Right renal pelvis (tissue), 4 donors: ENCODE data around the gene ASIC4. TPM values are rescaled to one million over a fixed set of nuclear protein-coding genes. Genes with fewer than 3 reads are reported as not detected.

Source experiments
- DNase-seq, 4 donors: peaks; one replicate each; pipeline ENCODE4 v3.0.0-alpha.2; 2013; ENCODE audit warnings: low read depth in 4 of 4, low spot score in 3 of 4, missing footprints in 1 of 4
- polyA plus RNA-seq, 4 donors: library from polyadenylated mRNA; unstranded; fragments of 120-200 nt; gene quantifications; one replicate each; pipeline ENCODE4 v1.2.1, GENCODE V29; 2013; ENCODE audit not compliant: insufficient read length in 4 of 4

Gene ASIC4
- polyA plus RNA-seq, 4 donors = 0.07 to 0.18 (median 0.16) TPM

GRCh38 chr2:219512524-219513216, 1.6 kb upstream of the ASIC4 start:
- DNase-seq = no peak

GRCh38 chr2:219513787-219514186, 495 bp upstream of the ASIC4 start:
- no peak for DNase-seq

GRCh38 chr2:219514836-219515235, 554 bp downstream of the ASIC4 start:
- DNase-seq = no peak

- no peak for DNase-seq
Measured at GRCh38 chr2:219515874-219516629, 1.8 kb downstream of the ASIC4 start.

- DNase-seq = no peak
Measured at GRCh38 chr2:219516888-219517287, 2.6 kb downstream of the ASIC4 start.

GRCh38 chr2:219517954-219518778, 3.9 kb downstream of the ASIC4 start:
- no peak for DNase-seq

GRCh38 chr2:219519526-219519916, 5.2 kb downstream of the ASIC4 start:
- no peak for DNase-seq

GRCh38 chr2:219520079-219520478, 5.8 kb downstream of the ASIC4 start:
- no peak for DNase-seq

GRCh38 chr2:219521066-219521880, 7.0 kb downstream of the ASIC4 start:
- DNase-seq = no peak

GRCh38 chr2:219522111-219523030, 8.1 kb downstream of the ASIC4 start:
- no peak for DNase-seq

GRCh38 chr2:219523031-219523671, 8.9 kb downstream of the ASIC4 start:
- no peak for DNase-seq

GRCh38 chr2:219524817-219525216, 10.5 kb downstream of the ASIC4 start:
- DNase-seq = no peak

- no peak for DNase-seq
Measured at GRCh38 chr2:219525533-219526232, 11.4 kb downstream of the ASIC4 start.

- DNase-seq = no peak
Measured at GRCh38 chr2:219526320-219527075, 12.2 kb downstream of the ASIC4 start.

- no peak for DNase-seq
Measured at GRCh38 chr2:219527076-219527394, 12.8 kb downstream of the ASIC4 start.

- no peak for DNase-seq
Measured at GRCh38 chr2:219527472-219527871, 13.2 kb downstream of the ASIC4 start.

- peak; percentile 72 to 83 (median 76) for DNase-seq
Measured at GRCh38 chr2:219530048-219530963, 16.0 kb downstream of the ASIC4 start.
